HG03175 (cell line): Measurements from ENCODE around the gene MRPL11.
"Not testable (repeated sequence)": the region's sequence is repeated elsewhere in the genome, so short reads cannot be mapped to it uniquely, and the experiment has no call there.

Source experiments
- ATAC-seq: cut with Tn5 transposase; IDR thresholded peaks from one replicate; pipeline ENCODE4 v1.9.1; 2021; ENCODE audit warnings: mild to moderate bottlenecking, moderate library complexity; ENCODE audit not compliant: unreplicated experiment

The MRPL11 gene

DNA sequence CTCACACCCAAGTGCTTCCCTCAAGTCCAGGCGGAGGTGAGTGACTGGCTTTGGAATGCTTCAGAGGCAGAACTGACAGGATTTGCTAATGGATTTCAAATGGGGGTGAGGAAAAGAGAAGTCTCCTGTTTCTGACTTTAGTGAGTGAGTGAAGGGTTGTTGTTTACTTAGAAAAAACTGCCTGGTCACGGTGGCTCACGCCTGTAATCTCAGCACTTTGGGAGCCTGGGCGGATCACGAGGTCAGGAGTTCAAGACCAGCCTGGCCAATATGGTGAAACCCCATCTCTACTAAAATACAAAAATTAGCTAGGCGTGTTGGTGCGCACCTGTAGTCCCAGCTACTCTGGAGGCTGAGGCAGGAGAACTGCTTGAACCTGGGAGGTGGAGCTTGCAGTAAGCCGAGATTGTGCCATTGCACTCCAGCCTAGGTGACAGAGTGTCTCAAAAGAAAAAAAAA is 6.7 kb downstream of the MRPL11 start:
- not testable (repeated sequence) for ATAC-seq

DNA sequence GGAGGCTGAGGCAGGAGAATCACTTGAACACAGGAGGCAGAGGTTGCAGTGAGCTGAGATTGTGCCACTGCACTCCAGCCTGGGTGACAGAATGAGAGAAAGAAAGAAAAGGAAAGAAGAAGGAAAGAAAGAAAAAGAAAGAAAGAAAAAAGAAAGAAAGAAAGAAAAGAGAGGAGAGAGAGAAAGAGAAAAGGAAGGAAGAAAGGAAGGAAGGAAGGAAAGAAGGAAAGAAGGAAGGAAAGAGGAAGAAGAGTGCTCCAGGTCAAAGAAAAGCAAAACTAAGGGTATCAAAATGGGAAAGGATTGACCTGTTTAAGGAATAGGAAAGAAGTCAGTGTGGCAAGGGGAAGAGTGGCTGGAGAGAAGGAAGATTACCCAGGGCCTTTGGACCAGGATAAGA is 7.4 kb downstream of the MRPL11 start:
- ATAC-seq: not testable (repeated sequence)

DNA sequence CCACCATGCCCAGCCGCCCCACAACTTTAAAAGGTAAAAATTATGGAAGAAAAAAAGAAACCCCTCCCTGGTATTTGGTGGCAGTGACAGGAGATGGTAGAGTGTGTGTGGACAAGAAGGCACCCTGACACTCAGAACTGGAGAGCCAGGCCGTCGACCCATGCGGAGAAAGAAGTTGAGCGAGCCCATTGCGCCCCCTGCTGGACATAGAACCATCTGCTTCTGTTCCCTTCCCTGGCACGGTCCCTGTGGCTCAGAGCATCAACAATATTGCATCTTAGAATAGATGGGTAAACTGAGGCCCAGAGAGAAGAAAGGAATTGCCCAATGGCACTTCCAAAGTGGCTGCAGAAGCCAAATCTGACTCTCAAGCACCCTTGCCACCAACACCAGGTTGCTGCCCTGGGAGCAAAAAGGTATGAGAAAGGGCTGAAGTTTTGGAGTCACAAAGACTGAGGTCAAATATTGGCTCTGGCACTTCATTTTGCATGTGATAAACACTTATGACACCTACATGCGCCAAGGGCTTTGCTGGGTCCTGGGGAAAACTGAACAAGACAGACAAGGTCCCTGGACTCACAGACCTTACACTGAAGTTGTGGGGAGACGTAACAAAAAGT is 8.6 kb downstream of the MRPL11 start:
- ATAC-seq: no peak

DNA sequence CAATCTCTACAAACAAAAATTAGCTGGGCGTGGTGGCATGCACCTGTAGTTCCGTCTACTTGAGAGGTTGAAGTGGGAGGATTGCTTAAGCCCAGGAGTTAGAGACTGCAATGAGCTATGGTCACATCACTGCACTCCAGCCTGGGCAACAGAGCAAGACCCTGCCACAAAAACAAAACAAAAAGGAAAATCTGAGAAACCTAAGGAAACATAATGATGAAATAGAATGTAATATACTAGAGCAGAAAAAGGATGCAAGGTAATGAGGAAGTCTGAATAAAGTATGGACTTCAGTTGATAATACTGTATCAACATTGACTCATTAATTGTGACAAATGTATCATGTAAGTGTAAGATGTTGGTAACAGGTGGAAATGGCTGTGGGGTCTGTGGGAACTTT is 9.7 kb downstream of the MRPL11 start:
- ATAC-seq: no peak

DNA sequence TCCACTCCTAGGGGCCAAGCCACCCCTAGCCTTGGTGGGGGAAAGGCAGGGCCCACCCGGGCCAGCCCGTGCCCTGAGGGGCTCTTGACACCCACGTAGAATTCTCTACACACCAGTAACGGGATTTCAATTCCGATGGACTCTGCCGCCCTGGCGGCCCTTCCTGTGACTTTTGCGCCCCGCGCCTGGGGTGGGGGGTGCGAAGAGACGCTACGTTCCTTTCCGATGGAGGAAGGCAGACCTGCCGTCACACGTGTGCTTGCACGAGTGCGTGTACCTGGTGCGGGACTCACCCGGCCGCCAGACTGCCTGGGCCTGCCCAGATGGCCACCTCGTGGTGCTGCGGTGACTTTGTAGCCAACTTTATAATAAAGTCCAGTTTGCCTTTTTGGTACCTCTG is 12.3 kb downstream of the MRPL11 start:
- ATAC-seq: no peak

DNA sequence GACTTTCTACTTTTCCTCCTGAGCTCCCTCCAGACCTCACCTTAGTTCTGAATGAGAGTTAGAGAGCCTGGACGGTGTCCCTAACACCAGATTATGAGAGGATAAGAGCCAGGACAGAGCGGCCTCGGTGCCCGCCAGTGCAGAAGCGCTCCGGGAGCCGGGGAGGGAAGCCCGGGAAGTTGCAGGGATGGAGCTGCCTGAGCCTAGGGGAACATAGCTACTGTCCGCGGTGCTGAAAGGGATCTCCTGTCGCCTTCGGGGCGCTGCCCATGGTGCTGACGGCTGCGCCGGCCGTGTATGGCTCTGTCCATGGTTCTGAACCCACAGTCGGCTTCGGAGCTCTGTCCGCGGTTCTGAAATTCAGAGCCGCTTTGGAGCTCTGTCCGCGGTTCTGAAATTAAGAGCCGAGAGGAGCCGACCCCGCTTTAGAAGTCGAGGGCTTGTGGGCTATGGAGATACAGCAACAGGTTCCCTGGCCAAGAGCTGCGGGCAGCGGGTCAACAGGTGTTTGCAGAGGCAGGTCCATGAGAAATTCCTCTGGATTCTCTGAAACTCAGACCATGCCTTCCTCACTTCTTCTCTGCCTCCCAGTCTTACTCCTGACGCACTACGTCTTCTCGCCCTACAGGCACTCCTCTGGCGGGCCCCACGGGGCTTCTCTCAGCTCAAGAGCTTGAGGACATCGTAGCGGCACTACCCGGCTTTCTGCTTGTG is 17.0 kb downstream of the MRPL11 start:
- no peak for ATAC-seq

DNA sequence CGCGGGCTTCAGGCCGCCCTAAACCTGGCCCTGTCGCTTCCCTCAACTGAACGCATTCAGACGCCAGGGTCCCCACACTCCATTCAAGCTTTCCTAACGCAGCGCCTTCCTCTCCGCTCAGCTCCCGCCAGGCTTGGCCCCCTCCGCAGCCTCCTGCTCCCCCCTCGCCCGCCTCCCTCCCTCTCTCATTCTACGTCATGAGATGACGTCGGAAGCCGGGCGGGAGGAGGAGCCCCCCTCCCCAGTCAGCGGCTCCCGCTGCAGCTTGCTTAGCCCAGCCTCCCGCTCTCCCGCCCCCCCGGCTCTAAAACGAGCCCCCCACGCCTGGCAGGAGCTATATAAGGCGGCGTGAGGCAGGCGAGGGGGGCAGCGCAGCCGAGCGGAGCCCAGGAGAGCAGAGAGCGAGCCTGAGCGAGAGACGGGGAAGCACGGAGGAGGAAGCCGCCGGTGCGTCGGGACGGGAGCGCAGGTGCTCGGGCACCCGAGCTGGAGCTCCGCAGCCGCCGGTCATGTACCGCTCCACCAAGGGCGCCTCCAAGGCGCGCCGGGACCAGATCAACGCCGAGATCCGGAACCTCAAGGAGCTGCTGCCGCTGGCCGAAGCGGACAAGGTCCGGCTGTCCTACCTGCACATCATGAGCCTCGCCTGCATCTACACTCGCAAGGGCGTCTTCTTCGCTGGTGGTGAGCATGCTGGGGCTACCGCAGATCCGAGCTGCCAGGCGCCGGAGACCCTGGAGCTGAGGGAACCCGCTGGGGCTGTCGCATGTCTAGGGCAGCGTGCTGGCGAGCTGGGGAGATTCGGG is 17.8 kb downstream of the MRPL11 start, which contains the start of gene NPAS4:
NPAS4 (plus strand) TSS at position 365 of the 806 bp plus-strand sequence; CDS start at position 510, 145 bp downstream.
- ATAC-seq: no peak

DNA sequence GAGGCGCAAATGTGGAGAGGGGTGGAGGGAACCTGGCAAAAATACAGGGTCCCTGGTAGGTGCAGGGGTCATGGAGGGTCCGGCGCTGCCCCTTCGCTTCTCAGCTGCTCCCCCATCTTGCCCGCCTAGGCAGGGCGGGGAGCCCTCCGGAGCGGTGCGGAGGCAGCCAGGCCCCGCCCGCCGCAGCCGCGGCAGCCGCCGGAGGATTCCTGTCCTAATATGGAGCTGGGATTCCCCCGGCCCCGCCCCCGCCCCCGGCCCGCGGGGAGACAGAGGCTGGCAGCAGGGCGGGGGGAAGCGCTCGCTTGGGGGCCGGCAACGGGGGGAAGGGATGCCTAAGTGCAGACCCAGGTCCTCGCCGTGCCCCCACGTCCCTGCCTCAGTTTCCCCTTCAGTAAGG is 18.8 kb downstream of the MRPL11 start:
- no peak for ATAC-seq

DNA sequence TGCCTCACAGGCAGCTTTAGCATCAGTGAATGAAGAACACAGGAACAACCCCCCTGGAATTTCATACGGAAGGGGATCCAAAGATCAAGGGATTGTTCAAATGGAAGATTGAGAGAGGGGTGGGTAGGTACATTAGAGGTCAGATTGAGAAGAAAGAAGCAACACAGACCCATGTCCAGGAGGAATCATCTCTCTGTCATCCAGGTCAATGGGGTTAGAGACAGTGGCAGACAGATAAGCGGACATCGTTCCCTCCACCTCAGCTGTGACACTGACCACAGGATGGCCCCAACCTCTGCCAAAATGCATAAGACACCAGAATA is 19.7 kb downstream of the MRPL11 start:
- ATAC-seq: no peak

DNA sequence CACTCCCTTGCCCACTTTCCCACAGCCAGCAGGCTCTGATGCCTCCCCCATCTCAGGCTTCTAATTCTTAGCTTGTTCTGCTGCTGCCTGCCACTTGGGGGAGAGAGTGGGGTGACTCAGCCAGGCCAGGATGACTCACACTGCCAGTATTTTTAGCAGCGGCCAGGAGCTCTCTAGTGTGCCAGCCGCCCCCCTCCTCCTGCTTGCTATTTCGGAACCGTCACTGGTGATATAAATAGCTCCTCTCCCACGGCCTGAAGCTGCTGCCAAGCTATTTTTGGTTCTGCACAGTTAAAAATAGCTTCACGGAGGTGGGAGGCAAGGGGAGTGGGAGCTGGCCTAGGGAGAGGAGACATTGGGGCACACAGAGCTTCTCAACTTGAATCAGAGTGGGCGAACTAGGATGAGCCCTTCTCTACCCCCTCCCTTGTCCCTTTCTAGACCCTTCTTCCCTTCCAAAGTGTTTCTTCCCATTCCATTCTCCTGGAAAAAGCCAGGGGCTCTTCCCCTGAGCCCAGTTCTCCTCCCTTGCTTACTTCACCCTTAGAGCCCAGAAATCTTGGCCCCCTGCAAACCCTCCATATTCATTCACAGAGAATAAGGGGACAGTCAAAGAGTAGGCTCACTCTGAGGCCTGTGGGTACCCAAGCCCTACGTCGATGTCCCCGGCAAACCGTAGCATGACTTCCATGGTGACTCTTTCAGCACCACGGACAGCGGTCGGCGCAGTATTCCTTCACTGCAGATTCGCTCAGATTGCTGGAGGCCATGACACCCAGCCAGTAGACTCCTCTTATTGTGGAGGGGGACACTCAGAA is 20.3 kb downstream of the MRPL11 start:
- ATAC-seq: no peak

DNA sequence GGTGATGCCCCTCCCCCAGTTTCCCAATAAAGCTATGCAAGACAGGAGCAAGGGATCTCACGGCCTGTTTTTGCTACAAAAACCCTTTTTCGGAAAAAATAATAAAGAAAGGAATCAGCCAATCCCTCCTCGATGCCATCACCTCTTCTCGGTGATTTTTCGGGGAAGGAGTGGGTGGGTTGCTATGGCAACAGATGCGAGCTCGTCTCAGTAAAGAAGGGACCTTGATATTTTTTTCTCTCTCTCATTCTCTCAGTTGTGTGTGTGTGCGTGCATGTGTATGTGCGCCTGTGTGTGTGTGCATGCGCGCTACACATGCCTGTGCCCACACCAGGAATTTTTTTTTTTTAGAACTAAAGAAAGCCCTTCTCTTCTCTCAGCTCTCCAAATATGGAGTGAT is 21.6 kb downstream of the MRPL11 start:
- ATAC-seq: no peak

DNA sequence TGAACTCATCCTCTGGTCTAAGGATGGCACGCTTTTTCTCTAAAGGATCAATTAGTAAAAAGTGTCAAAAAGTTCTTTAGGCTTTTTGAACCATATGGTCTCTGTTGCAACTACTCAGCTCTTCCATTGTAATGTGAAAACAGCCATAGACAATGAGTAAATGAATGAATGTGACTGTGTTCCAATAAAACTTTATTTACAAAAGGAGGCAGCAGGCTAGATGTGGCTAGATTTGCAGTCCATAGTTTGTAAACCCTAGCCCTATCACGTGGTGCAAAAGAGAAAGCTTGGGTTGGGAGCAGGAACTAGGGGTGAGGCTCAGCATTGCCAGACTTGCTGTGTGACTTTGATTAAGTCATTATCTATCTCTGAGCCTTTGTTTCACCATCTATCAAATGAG is 23.2 kb downstream of the MRPL11 start:
- ATAC-seq: no peak

DNA sequence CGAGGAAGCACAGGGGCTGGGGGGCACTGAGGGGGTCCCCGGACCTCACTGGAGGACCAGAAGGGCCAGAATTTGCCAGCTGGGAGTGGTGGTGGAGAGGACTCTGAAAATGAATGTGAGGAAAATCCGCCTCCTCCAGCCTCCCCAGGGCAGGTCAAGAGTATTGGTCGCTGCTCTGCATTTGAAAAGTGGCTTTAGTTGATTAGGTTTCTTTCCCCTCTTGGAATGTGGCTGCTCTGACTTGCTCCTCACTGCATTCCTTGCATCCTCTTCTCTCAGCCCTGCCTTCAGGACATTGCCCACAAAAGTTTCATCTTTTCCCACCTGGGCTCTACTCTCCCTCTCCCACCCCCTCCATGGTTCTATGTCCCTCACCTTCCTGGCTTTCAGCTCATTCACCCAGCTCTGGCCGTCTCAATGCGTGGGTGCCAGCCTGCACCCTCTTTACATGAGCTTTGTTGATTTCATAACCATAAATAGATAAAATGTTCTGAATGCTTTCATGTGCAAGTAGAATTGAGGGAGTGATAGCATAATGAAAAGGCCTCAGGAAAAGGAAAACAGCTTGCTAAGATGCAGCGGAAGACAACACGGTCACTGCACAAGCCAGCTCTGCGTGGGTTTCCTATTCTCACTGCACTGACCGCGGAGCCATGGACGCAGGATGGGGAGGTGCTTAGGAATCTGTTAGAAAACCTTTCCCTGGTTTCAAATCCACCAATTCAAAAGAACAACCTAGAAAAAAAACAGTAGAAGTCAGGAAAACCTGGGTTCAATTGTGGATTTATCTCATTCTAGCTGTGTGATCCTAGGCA is 24.3 kb downstream of the MRPL11 start:
- no peak for ATAC-seq

DNA sequence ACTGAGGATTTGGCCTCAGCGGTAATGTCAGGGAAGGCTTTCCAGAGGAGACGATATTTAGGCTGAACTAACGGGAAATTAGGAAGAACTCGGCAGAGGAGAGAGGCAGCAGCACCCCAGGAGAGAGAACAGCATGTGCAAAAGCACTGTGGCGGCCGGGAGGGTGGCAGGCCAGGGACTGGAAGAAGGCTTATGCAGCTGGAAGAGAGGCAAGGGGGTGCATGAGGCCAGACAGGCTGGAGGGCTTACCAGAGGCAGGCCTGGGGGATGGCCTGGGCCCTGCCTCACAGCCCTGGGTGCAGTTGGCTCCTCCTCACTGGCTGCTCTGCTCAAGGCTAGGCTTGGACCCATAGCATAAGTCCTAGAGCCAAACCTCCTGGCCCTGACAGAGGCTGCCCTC is 25.5 kb downstream of the MRPL11 start:
- no peak for ATAC-seq

DNA sequence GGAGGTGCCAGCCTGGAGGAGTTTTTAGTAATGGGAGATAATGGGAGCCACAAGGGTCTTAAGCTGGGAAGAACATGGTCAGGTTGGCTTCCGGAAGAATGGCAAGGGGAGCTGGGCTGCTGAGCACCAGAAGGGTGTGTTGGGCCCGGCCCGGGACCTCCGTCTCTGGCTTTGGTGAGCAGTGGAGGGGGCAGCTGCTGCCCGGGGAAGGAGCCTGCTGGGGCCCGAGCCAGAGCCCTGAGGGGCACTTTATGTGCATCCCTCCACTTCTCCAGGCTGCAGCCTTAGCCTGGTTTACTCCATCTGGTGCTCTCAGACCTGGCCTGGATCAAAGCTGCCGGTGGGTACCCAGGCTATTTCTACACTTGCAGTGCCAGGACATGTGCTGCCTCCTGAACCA is 26.5 kb downstream of the MRPL11 start:
- ATAC-seq: no peak

DNA sequence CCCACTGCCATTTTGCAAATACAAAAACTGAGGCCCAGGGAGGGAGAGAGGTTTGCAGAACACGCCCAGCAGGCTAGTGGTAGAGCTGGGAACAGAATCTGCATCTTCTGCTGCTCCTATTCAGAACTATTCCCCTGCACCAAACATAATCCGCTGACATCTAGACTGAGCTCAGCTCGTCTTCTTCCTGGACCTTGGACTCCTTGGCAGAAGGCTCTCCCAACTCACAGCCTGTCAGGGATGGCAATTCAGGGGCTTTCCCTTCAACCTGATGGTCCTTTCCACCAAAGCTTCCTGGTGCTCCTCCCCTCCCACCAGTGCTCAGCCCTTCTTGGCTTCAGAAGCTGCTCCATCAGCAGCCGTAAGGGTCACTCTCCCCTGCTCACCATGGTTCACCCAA is 27.3 kb downstream of the MRPL11 start:
- ATAC-seq: no peak

DNA sequence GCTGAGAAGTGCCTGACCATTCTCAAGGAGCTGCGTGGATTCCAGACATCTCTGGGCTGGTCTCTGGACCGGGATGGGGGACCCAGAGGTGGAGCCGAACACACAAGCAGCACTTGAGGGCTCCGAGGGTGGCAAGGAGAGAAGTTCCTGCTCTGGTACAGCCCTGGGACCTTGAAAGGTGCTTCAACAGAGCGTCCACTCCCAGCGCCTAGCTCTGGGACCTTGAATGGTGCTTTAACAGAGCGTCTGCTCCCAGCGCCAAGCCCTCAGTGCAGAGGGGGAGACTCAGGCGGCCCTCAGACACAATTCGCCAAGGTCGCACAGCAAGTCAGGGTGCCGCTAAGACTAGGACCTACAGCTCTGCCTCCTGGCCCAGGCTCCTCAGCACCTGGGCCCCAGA is 28.5 kb downstream of the MRPL11 start:
- ATAC-seq: no peak

DNA sequence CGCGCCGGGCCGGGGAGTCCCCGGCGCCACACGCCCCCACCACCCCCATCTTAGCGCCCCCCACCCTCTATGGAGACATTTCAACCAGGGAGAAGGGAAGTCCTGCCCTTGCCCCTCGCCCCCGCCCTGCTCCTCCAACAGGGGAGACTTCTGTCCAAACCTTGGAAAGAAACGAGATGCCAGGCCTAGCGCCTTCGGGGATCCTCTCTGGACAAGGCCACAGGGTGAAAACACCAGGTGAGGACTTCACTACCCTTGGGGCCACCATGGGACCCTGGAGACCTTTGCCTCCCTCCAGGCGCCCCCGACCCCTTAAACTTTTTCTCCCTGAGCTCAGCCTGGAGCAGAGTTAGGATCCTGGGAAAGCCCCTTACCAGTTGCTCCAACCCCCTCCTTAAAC is 29.4 kb downstream of the MRPL11 start:
- ATAC-seq: no peak

DNA sequence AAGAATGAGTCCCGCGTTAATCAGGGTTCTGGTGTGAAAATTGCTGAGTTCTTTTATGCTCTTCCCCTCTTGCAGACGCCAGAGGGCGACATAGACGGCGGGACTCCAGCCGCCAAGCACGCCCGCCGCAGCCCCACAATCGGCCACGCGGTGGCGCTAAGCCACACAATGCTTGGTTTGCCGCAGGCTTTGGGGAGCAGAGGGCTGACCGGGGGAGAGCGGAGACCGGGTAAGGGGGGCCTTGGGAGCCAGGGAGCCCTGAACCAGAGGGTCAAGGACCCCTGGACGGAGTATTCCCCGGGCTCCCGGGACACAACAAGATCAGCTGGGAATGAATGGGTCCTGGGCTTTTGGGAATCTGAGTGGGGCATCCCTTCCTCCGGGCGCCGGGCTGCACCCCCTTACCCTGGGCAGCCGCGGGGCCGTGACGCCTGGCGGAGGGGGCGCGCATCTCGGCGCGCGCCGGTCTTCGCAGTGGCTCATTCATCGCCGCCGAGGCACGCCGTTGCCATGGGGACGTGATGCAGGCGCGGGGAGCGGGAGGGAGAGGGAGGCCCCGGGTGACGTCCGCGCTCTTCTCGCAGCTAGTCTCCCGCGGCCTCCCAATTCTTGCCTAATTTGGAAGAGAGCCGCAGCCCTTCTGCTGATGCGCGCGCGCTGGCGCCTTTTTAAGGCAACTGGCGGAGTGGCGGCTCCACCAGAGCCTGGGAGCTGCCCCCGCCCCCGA is 30.0 kb downstream of the MRPL11 start:
- peak; percentile 70 for ATAC-seq

DNA sequence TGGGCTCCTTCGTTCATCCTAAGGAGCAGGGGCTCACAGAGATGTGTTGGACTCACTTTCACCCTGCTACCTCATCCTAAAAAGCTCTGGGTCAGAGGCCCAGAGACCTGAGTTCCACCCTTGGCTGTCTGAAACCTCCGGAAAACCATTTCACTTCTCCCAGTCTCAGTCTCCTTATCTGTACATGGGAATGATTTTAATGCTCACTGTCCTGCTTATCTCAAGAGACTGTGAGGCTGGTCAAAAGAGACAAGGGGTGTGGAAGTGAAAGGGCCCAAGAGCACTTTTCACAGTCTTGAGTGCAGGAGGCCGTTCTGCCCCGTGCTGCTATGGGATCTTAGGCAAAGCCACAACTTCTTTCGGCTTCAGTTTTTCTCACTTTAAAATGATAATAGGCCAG is 31.0 kb downstream of the MRPL11 start:
- ATAC-seq: no peak
